IMR-90 (cell line): ENCODE data around the gene DELE1. TPM values are rescaled to one million over a fixed set of nuclear protein-coding genes. Genes with fewer than 3 reads are reported as not detected.

Experiments
- ATAC-seq: fragments of 200-7000 bp; cut with Tn5 transposase; 2 replicates; pipeline ENCODE4 v1.9.1; 2020; ENCODE audit warnings: low read depth, mild to moderate bottlenecking, moderate library complexity
- BruUV-seq: library from RNA; stranded (reverse); fragments of 400-500 nt; replicated peaks from 2 replicates; lab custom pipeline; 2021; lab: Mats Ljungman, UMichigan
- CTCF ChIA-PET: fragments of 300-600 bp; formaldehyde crosslinking; extraction: SDS; loops from one replicate; lab custom pipeline; 2021; ENCODE audit warnings: antibody characterized with exemption; lab: Yijun Ruan, JAX
- POLR2A ChIA-PET: fragments of 300-600 bp; sonication (Branson Sonifier 250); formaldehyde crosslinking; loops from one replicate; lab custom pipeline; 2022; ENCODE audit warnings: antibody characterized with exemption; ENCODE audit not compliant: unreplicated experiment; lab: Charles Lee
- DNase-seq: peaks from one replicate; pipeline ENCODE4 v3.0.0; 2013
- H2AFZ ChIP-seq: replicated peaks from 2 replicates; pipeline ENCODE3; 2013; ENCODE audit warnings: low read length, mild to moderate bottlenecking; ENCODE audit not compliant: poor library complexity
- H2AK5ac ChIP-seq: 2 replicates; pipeline ENCODE4 v1.6.1; 2013; ENCODE audit warnings: low read depth, low read length, inconsistent platforms
- H2AK9ac ChIP-seq: replicated peaks from 2 replicates; pipeline ENCODE3; 2013; ENCODE audit warnings: mild to moderate bottlenecking, low read depth, low read length, moderate library complexity; ENCODE audit not compliant: poor library complexity
- H2BK120ac ChIP-seq: 2 replicates; pipeline ENCODE4 v1.6.1; 2013; ENCODE audit warnings: low read depth, low read length, inconsistent platforms
- H2BK15ac ChIP-seq: 3 replicates; pipeline ENCODE4 v1.6.1; 2013; ENCODE audit warnings: low read depth, low read length, inconsistent platforms
- H2BK20ac ChIP-seq: 2 replicates; pipeline ENCODE4 v1.6.1; 2013; ENCODE audit warnings: low read depth, mild to moderate bottlenecking, inconsistent platforms, low read length, moderate library complexity
- H2BK5ac ChIP-seq: 2 replicates; pipeline ENCODE4 v1.6.1; 2013; ENCODE audit warnings: mild to moderate bottlenecking, low read depth, low read length, inconsistent platforms; ENCODE audit not compliant: poor library complexity, severe bottlenecking
- H3K14ac ChIP-seq: replicated peaks from 2 replicates; pipeline ENCODE4 v1.6.1; 2013; ENCODE audit warnings: low read depth, low read length, inconsistent platforms
- H3K18ac ChIP-seq: 2 replicates; pipeline ENCODE4 v1.6.1; 2013; ENCODE audit warnings: low read depth, low read length, control low read depth
- H3K23ac ChIP-seq: 2 replicates; pipeline ENCODE4 v1.6.1; 2013; ENCODE audit warnings: low read depth, low read length, inconsistent platforms
- H3K27ac ChIP-seq: 2 replicates; pipeline ENCODE4 v1.5.1; 2013; ENCODE audit warnings: mild to moderate bottlenecking, control low read depth, low read length; ENCODE audit not compliant: insufficient read depth
- H3K27me3 ChIP-seq: 2 replicates; pipeline ENCODE4 v1.6.1; 2013; ENCODE audit warnings: low read length; ENCODE audit not compliant: control insufficient read depth, insufficient read depth
- H3K36me3 ChIP-seq: 2 replicates; pipeline ENCODE4 v1.6.1; 2013; ENCODE audit warnings: low read length, mixed read lengths; ENCODE audit not compliant: control insufficient read depth, insufficient read depth
- H3K4ac ChIP-seq: 2 replicates; pipeline ENCODE4 v1.6.1; 2013; ENCODE audit warnings: low read depth, low read length, inconsistent platforms
- H3K4me1 ChIP-seq: 2 replicates; pipeline ENCODE4 v1.6.1; 2013; ENCODE audit warnings: low read length, mixed read lengths; ENCODE audit not compliant: control insufficient read depth, insufficient read depth
- H3K4me2 ChIP-seq: 2 replicates; pipeline ENCODE4 v1.6.1; 2013; ENCODE audit warnings: low read depth, mild to moderate bottlenecking, control low read depth, low read length, moderate library complexity
- H3K4me3 ChIP-seq: 2 replicates; pipeline ENCODE4 v1.5.1; 2013; ENCODE audit warnings: low read depth, mild to moderate bottlenecking, control low read depth, low read length, moderate library complexity; ENCODE audit not compliant: insufficient read depth
- H3K56ac ChIP-seq: 2 replicates; pipeline ENCODE4 v1.6.1; 2013; ENCODE audit warnings: low read length, inconsistent platforms; ENCODE audit not compliant: insufficient read depth; ENCODE audit errors: extremely low read depth
- H3K79me1 ChIP-seq, 2 experiments: 2 replicates each; pipeline ENCODE4 v1.6.1; 2013; ENCODE audit warnings: low read length in 2 of 2, inconsistent platforms in 1 of 2, low read depth in 1 of 2
- H3K9ac ChIP-seq: 2 replicates; pipeline ENCODE4 v1.6.1; 2013; ENCODE audit warnings: low read depth, low read length, control low read depth
- H3K9me1 ChIP-seq: 2 replicates; pipeline ENCODE4 v1.6.1; 2013; ENCODE audit warnings: low read length, inconsistent platforms; ENCODE audit not compliant: insufficient read depth
- H3K9me3 ChIP-seq: 2 replicates; pipeline ENCODE4 v1.6.1; 2013; ENCODE audit warnings: low read length; ENCODE audit not compliant: control insufficient read depth, insufficient read depth
- H4K20me1 ChIP-seq: 2 replicates; pipeline ENCODE4 v1.6.1; 2013; ENCODE audit warnings: low read length, inconsistent platforms; ENCODE audit not compliant: insufficient read depth
- H4K5ac ChIP-seq: 2 replicates; pipeline ENCODE4 v1.6.1; 2013; ENCODE audit warnings: mild to moderate bottlenecking, low read depth, low read length, control low read depth
- H4K8ac ChIP-seq, 2 experiments: 2 replicates each; pipeline ENCODE4 v1.6.1; 2013; ENCODE audit warnings: low read depth in 2 of 2, low read length in 2 of 2, control low read depth in 1 of 2, inconsistent platforms in 1 of 2
- H4K91ac ChIP-seq: 2 replicates; pipeline ENCODE4 v1.6.1; 2013; ENCODE audit warnings: low read depth, low read length, inconsistent platforms; ENCODE audit not compliant: insufficient read depth
- CHD1 ChIP-seq: IDR thresholded peaks from 2 replicates; pipeline ENCODE4 v1.6.1; 2012; ENCODE audit warnings: low read depth, low read length, improper control_type of control experiment
- CTCF ChIP-seq: conservative IDR thresholded peaks from 2 replicates; pipeline ENCODE4 v1.5.1; 2012; ENCODE audit warnings: mild to moderate bottlenecking, low read depth, low read length, improper control_type of control experiment
- MAFK ChIP-seq: IDR thresholded peaks from 2 replicates; pipeline ENCODE4 v1.6.1; 2012; ENCODE audit warnings: low read depth, low read length, improper control_type of control experiment
- MXI1 ChIP-seq: IDR thresholded peaks from 2 replicates; pipeline ENCODE4 v1.6.1; 2012; ENCODE audit warnings: low read depth, mild to moderate bottlenecking, low read length, moderate library complexity, borderline replicate concordance
- NFE2L2 ChIP-seq: fragments of 150-350 bp; IDR thresholded peaks from 2 replicates; pipeline ENCODE4 v1.6.1; 2016; ENCODE audit warnings: low read depth, mild to moderate bottlenecking, low read length
- RCOR1 ChIP-seq: IDR thresholded peaks from 2 replicates; pipeline ENCODE4 v1.6.1; 2012; ENCODE audit warnings: mild to moderate bottlenecking, low read length, improper control_type of control experiment; ENCODE audit not compliant: insufficient replicate concordance
- USF2 ChIP-seq: fragments of 150-350 bp; IDR thresholded peaks from 2 replicates; pipeline ENCODE4 v1.6.1; 2017; ENCODE audit warnings: mild to moderate bottlenecking, antibody characterized with exemption, low read length, low read depth
- WGBS, 2 experiments: methylation state at CpG; one replicate each; pipeline versions ENCODE4 v1.1.5 to v1.1.7; 2013; ENCODE audit warnings: missing lambda C conversion rate in 2 of 2; ENCODE audit not compliant: insufficient read length in 1 of 2; ENCODE audit errors: extremely low coverage in 2 of 2; 5-methylcytosine and 5-hydroxymethylcytosine counted together
- dilution Hi-C: fragments of 300-500 bp; cut with HindIII; formaldehyde crosslinking; loops from one replicate; pipeline ENCODE4 v1.14.3; 2018; ENCODE audit warnings: low sequenced_read_pairs; ENCODE audit not compliant: unreplicated experiment
- in situ Hi-C: fragments of 300-500 bp; cut with MboI; formaldehyde crosslinking; loops from 3 replicates; pipeline ENCODE4 v1.14.3; 2019; ENCODE audit warnings: low sequenced_read_pairs, inconsistent platforms, mixed read lengths
- intact Hi-C: fragments of 100-400 bp; cut with micrococcal nuclease; formaldehyde crosslinking; loops from 2 replicates; pipeline ENCODE4 v1.10.0; 2022
- polyA plus RNA-seq, 3 experiments: library from polyadenylated mRNA; depleted of rRNA; stranded (reverse); fragments of >200 nt; gene quantifications; 2 replicates each; pipeline ENCODE4 v1.2.3, GENCODE V29; 2012; ENCODE audit warnings: low replicate concordance in 1 of 3
- total RNA-seq: library from RNA; depleted of rRNA; stranded (reverse); fragments of >200 nt; gene quantifications from 2 replicates; pipeline ENCODE4 v1.2.3, GENCODE V29; 2012

Gene DELE1
- total and polyA plus RNA-seq, 2 of the 4 experiments (the other 2 are of a cell fraction): 28.0 to 66.1 TPM

GRCh38 chr5:141903261-141903660, 20.4 kb upstream of the DELE1 start:
- DNase-seq: no peak

More at GRCh38 chr5:141903261-141903660, 20.4 kb upstream of the DELE1 start:
- H2BK20ac ChIP-seq: no peak overlapping the region
- in situ Hi-C loops: no loop called here
- ChIA-PET POLR2A (no interaction called here), CTCF (interaction anchor here (0.6 to 1.7 kb wide), 3 partner anchors 211 to 417 kb away, joined by 3 to 4 read pairs (median 3); no protein-coding TSS in a partner anchor)
- H3K9me3 ChIP-seq: no peaks in the 10 kb centered on the region
- H3K27me3 ChIP-seq: peaks cover 29% of the 10 kb centered on the region
- H3K36me3 ChIP-seq: no peaks in the 10 kb centered on the region
- H2BK120ac ChIP-seq: no peak overlapping the region
- no peak overlapping the region for H3K4me3 ChIP-seq
- no peaks in the 10 kb centered on the region for H3K4me1 ChIP-seq
- no peak overlapping the region for H3K56ac ChIP-seq
- no peak for TF ChIP-seq USF2
- no peak for TF ChIP-seq RCOR1
- TF ChIP-seq CTCF: no peak
- TF ChIP-seq MXI1: no peak
- TF ChIP-seq CHD1: no peak
- no peak for TF ChIP-seq MAFK
- TF ChIP-seq NFE2L2: no peak
- H4K91ac ChIP-seq: no peak overlapping the region
- BruUV-seq: no TSS peak
- dilution Hi-C loops: no loop called here
- no peak overlapping the region for H3K4me2 ChIP-seq
- no peak overlapping the region for H3K27ac ChIP-seq
- H3K9me1 ChIP-seq: no peaks in the 10 kb centered on the region
- H3K79me1 ChIP-seq: no peaks in the 10 kb centered on the region
- H2BK15ac ChIP-seq: no peak overlapping the region
- H4K5ac ChIP-seq: no peak overlapping the region
- no peak overlapping the region for H3K23ac ChIP-seq
- no peak overlapping the region for H2BK5ac ChIP-seq
- H4K8ac ChIP-seq: no peak overlapping the region
- 20% methylated on average over 1 of the region's 4 CpGs; no CpG with 5 or more reads in 1 of the 2 experiments for WGBS, 2 experiments
- H4K20me1 ChIP-seq: no peaks in the 10 kb centered on the region
- H3K18ac ChIP-seq: no peak overlapping the region
- ATAC-seq: no peak
- intact Hi-C loops: no loop called here
- no peak overlapping the region for H3K9ac ChIP-seq
- no peak overlapping the region for H3K14ac ChIP-seq
- no peak overlapping the region for H2AFZ ChIP-seq
- no peak overlapping the region for H2AK5ac ChIP-seq
- H3K4ac ChIP-seq: no peak overlapping the region
- no peak overlapping the region for H2AK9ac ChIP-seq
